Caki2 (cell line): ENCODE results near the gene TMEM178A. TPM values are rescaled to one million over a fixed set of nuclear protein-coding genes. Genes with fewer than 3 reads are reported as not detected.
"Not testable (repeated sequence)": the region's sequence is repeated elsewhere in the genome, so short reads cannot be mapped to it uniquely, and the experiment has no call there.

Experiments used
- DNase-seq: peaks from one replicate; pipeline ENCODE4 v3.0.0-alpha.2; 2015; ENCODE audit warnings: low read depth
- in situ Hi-C: cut with HindIII; loops from 2 replicates; pipeline ENCODE4 v1.10.0; 2016; ENCODE audit warnings: low sequenced_read_pairs, low pct_unique_long_range_greater_than_20kb, mixed read lengths
- total RNA-seq: library from RNA; depleted of rRNA; stranded (reverse); fragments of >200 nt; shearing (Covaris generic); gene quantifications from 2 replicates; pipeline ENCODE4 v1.2.3, GENCODE V29; 2014; ENCODE audit warnings: low replicate concordance

The TMEM178A gene
- total RNA-seq, 1 experiment from 2014 or later: 0.24 TPM

DNA sequence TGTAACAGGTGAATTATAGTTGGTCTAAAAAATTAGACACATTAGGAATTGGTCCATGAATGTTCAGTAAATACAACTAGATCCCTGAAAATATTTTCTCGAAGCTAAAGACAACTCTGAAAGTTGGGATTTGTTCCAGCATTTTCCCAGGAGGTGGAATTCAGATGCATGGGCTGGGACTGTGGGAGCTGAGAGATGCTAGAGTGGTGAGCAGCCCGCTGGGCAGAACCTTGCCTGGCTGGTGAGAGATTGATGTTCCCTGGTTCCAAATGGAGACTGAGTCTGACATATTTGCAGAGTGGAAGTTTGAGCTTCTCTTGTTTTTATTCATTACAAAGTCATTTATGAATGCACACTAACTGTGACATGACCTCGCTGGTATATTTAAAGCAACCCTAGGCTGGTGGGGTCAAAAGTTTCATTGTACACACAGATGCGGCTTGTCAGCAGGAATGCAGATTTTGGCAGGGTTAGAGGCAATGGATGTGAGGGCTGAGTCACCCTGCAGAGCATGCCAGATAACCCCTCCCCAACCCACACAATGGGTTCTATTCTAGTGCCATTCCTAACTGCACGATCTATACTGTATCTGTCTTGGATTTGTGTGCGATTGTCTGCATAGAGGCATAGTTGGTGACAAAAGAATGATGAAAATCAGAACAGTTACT lies 23.5 kb upstream of the TMEM178A start:
- no peak for DNase-seq
- in situ Hi-C loops: no loop called here

DNA sequence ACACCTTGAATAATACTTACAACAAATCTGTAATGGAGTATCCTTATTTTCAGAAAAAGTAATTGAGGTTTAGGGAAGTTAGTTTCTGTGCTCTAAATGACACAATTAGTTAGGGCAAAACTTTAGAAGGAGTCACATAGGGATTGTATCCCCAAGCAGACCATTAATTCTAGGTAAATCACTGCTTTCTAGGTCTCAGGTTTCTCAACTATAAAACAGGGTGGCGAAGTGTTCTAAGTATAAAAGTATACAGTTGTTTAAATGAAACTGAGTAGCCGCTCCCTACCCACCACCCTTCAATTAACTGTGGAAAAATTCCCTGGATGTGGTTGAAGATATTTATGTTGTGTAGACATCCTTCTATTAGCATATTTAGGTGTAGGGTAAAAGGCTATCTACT lies 19.9 kb upstream of the TMEM178A start:
- in situ Hi-C loops: no loop called here
- no peak for DNase-seq

DNA sequence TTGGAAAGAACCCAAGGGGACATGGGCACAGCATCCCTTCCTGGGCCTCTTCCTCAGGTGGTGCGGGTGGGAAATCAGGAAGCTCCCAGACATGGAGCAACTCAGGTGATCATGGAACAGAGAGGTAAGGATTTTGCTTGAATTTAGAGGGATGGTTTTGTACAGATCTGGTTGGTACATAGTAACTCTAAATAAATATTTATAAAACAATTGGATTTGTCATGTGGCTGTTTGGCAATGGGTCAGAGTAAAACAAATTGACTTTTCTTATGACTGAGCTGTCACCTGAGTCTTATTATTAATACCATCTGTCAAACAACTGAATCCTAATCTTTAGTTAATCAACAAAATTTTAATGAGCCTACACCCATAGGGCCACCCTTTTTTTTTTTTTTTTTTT lies 19.4 kb upstream of the TMEM178A start:
- in situ Hi-C loops: no loop called here

DNA sequence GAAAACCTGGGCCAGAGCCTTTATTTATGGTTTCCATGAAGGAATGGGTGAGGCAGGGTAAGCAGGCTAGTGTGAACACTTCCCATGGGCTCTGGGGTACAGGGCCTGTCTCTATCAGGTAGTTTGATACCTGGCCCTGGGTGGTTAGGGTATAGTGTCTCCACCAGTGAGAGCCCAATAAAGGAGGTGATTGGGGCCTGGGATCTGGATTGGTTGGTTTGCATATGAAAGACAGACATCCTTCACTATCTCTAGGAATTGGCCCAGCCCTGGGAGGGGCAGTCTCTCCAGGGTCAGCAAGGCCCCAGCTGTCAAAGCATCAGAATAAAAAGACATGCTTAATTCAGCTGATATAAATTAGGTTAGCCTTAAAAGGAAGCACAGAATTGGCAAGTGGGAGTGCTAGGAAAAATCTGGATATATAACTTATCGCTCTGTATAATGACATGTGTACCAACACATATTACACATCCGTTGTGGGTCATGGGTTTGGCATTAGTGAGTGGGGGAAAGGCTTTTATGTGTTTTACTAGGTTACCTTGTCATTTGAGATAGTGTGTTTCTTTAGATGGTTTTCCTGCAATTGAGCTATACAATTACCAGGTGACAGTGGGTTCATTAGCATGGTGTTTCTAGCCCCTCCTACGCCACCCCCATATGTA lies 18.5 kb upstream of the TMEM178A start:
- in situ Hi-C loops: no loop called here
- no peak for DNase-seq

More for the DNA sequence above, 19.4 kb upstream of the TMEM178A start:
- DNase-seq: no peak

DNA sequence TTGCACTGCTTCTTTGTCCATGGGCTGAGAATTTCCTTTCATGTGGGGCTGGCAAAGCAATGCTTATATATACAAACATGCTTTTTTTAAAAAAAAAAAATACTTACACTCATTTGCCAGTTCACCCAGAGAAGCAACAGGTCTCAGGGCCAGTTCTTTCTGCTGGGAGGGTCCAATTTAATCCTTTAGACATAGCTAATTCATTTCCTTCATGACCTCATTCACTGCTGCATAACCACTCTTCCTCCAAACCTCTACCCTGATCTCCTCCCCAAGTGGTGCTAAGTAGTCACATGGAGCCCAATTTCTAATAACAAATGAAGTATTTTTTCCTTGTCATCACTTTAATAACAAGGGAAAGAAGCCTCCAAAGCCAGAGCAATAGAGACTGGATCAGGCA lies 17.1 kb upstream of the TMEM178A start:
- DNase-seq: no peak

DNA sequence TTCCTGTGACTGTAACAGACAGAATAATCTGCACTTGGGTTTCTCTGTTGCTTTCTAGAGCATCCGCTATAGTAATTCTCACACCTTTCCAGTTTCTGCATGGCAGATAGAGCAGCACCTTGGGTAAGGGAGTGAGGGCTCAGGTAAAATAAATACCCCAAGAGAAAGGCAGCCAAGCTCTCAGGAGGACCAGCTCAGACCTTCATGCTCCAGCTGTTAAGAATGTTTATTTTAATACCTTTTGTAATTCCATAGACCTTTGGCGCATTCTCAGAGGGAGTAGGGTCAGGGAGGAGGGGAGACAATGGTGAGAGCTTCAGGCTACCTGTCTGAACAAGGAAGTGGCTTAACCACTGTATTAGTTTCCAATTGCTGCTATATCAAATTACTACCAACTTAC lies 16.2 kb upstream of the TMEM178A start:
- DNase-seq: no peak

More for the DNA sequence above, 17.1 kb upstream of the TMEM178A start:
- in situ Hi-C loops: no loop called here

DNA sequence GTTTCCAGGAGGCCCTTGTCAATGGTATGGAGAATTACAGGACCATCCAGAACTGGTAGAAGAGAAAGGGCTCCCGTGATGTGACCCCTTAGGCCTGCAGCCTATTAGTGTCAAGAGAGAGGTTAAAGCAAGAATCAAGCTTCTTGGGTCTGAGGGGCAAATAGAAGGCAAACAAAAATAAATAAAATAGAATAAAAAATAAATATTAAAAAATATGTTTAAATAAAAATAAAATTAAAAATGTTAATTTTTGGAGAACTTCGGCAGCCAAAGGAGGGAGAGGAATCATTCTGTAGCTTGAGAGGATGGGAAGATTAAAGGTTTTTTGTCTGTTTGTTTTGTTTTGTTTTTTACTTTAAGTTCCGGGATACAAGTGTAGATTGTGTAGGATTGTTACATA lies 15.2 kb upstream of the TMEM178A start:
- in situ Hi-C loops: no loop called here
- DNase-seq: no peak

More for the DNA sequence above, 16.2 kb upstream of the TMEM178A start:
- in situ Hi-C loops: no loop called here

DNA sequence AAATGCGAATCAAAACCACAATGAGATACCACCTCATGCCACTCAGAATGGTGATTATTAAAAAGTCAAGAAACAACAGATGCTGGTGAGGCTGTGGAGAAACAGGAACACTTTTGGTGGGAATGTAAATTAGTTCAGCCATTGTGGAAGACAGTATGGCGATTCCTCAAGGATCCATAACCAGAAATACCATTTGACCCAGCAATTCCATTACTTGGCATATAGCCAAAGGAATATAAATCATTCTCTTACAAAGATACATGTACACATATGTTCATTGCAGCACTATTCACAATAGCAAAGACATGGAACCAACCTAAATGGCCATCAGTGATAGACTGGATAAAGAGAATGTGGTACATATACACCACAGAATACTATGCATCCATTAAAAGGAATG lies 9.5 kb upstream of the TMEM178A start:
- in situ Hi-C loops, DNase-seq: not testable (repeated sequence)

DNA sequence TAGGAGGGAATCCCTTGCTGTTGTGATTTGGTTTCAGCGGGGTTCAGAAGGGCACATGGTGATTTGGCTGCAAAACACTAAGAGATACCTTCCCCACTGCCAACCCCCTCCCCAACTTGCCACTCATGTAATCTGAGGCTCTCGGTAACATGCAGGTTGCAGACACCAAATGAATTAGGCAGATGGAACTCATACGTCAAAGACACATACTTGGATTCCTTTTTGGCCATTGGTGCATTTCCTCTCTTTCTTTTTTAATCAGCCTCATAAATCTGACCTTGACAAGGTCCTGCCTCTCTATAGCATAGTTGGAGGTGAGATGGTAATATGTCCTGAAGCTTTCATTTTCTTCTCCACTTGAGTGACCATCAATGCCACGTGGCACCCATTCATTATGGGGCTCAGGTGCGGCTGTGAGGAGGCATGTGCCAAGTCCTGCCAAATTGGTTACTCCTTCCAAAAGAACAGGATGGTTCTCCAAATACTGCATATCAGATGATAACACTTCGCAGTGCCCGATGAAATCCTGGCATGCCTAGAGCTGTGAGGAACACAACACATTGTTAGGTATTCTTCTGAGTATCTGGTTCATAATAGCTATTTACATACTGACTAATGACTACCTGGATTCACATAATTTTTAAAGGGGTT lies 8.3 kb upstream of the TMEM178A start:
- in situ Hi-C loops: no loop called here
- no peak for DNase-seq

DNA sequence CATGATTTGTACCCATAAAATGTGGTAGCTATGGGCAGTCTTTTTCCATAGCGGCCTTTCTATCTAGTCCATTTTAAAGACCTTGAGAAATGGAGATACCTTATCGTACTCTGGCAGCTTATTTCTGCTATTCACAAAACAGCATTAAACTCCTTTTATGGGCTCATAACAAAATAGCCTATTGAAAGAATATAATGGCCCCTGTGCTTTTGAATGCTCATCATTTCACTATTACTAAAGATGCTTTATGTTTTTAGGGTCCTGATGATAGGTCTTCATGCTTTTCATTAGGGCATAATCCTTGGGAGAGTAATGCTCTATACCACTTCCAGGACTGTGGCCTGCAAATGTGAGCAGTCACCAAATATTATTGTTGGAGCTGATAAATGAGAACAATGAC lies 7.3 kb upstream of the TMEM178A start:
- no peak for DNase-seq
- in situ Hi-C loops: no loop called here

DNA sequence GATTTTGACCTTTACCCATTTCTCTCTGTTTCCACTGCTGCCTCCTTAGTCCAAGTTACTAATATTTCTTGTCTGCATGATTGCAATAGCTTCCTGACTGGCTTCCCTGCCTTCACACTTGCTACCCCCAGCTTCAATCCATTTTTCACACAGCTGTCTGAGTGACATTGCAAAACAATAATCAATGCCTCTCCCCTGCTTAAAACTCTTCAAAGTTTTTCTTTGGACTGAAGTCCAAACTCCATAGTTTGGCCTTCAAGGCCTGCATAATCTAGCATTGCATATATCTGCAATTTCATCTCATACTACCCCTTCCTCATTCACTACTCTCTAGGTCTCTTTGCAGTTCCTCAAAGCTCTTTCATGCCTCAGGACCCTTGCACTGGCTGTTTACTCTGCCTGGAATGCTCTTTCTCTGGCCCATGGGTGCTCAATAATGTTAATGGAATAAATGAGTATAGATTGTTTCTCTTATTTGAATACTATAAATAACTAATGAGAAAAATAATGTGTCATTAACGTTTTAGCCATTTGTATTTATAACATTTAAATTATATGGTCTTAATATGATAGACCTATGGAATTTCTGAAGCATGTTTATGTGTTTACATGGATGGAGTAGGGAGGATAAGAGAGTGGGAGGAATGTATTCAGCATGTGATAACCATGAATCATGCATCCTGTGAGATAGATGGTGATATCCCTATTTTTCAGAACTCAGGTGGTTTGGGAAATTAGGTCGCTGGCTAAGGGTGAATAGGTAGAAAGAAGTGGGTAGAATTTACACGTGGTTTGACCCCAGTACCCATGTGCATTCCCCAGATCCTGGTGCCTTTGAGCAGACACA lies 5.7 kb upstream of the TMEM178A start:
- in situ Hi-C loops: no loop called here
- DNase-seq: no peak

DNA sequence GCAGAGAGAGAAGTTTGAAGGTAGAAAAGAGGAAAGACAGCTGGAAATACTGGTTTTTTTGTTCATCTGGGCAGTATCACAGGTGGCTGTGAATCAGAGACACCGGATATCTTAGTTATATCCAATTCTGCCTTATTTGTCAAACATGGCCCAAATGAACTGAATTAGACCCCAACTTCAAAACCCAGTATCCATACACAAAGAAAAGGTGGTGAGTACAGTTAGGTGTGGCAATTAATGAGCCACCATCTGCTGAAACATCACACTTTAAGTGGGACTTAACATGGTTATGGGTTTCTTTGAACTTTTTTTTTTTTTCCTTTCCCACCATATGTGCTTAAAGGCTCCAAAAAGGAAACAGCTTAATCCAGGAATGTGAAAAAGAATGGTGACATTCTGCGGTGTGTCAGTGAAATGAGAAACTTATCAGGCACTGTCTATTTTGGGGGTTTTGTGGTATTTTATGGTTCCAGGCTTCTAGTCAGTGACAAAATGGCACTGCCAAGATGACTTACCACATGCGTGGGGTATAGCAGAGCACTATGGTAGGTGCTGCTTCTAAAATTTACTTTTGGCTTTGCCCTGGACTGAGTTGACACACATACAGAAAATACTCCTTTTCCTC lies 5.0 kb upstream of the TMEM178A start:
- in situ Hi-C loops: no loop called here
- DNase-seq: no peak

DNA sequence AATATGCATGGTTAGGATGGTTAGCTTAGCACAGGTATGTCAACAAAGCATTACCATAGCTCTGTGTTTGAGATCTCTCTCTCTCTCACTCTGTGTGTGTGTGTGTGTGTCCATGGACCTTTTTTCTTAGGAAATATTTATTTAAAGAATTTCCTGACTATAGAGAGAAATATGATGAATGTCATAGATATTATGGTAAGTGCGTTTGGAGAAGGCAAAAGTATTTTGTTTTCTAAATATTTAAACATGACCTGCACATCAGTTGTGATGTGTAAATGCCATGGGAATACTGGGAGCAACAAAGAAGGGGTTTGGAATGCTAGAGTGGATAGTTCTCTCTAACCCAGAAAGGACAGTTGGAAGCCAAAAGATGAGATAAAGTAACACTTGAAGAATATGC lies 3.9 kb upstream of the TMEM178A start:
- in situ Hi-C loops: no loop called here
- DNase-seq: no peak

DNA sequence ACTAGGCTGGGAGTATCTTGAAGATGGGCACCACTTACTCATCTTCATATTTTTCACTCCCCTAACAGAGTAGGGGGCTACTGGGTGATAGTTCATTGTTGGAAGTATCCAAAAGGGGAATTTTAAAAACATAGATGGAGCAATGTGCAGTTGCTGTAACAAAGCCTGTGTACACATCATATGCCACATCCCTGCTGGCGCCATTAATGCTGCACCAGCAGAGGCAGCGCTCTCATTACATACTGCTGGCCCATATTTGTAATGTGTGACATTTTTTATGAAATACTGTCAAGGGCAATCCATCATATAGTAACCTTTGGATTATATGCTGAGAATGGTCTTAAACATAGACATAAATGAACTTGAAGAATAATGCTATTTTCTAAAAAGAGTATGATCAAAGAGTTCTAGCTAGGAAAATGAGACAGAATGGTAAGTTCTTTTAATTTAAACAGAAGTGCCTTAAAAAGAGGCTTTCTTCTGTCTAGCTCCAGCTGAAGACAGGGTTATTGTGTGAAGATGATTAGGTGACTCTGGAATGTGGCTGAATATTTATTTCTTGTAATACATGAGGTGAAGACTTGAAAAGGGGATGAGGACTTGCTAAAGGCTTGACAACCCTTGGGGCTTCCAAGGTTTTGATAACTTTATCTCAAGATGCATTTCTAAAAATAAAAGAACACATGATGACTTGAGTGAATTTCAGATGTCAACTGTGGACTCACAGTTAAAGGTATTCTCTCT lies 2.4 kb upstream of the TMEM178A start:
- DNase-seq: no peak
- in situ Hi-C loops: no loop called here

DNA sequence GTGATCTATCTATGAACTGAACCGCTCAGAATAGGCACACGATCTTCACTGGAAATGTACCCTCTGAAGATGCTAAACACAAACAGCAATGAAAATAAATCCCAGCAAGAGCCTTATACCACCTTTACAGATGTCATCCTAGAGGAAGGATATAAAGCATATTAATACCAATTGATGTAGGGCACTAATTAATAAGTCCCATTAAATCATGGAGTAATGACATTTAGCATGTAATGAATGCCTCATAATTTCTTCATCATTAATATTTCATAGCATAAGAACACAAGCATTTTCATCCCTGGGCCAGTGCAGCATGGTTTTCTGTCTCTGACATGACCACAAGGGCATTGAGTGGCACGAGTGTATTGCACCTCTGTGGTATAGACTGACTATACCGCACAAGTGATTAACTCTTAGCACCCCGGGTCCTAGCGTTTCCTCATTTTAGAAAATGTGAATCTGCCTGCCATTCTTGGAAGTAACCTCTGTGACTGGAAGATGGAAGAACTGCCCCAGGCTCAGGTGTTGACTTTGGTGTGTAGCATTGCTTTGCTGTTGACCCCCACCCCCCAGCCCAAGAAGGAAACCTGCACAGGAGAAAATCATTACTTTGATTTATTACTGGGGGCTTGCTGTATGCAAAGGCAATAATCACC lies 1.4 kb upstream of the TMEM178A start:
- in situ Hi-C loops: no loop called here
- no peak for DNase-seq

DNA sequence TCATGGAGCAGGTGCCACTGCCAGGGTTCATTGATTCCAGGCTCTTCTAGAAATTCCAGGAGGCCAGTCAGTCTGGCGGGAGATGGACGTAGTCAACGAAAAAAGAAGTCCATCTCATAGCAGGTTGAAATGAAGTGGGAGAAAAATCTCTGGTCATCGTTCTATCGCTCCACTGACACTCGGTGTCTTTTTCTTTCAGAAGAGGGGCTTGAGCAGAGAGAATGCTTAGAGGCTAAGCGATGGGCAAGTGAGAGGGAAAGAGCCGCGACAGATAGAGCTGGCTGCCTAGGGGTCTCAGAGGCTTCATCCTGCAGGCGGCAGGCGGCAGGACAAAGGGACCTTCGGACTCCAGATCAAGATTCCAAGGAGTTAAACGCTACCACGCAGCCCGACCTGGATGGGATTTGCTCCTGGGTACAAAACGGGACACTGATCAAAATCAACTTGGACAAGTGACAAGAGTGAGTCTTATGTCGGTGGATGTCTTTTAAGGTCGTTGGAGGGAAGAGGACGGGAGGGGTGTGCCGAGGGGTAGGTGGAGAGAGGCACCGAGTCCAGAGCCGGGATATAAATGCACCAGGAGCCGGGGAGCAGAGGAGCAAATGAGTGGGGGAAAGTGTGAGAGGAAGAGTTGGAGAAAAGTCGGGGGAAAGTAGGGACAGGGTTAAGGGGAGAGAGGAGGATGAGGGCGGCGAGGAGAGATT lies 677 bp upstream of the TMEM178A start:
- in situ Hi-C loops: no loop called here
- DNase-seq: no peak
